Chondrocyte (in vitro differentiated cells): ENCODE measurements around the gene CD9. TPM values are rescaled to one million over a fixed set of nuclear protein-coding genes. Genes with fewer than 3 reads are reported as not detected.

Experiments used
- DNase-seq: peaks from one replicate; pipeline ENCODE4 v3.0.0; 2021; ENCODE audit warnings: mixed read lengths, low spot score
- H3K27ac Mint-ChIP-seq: one replicate; pipeline ENCODE4 v1.8.0; 2021; ENCODE audit warnings: mild to moderate bottlenecking, moderate library complexity, mixed read lengths; ENCODE audit not compliant: unreplicated experiment
- H3K27me3 Mint-ChIP-seq: 2 replicates; pipeline ENCODE4 v1.8.0; 2021; ENCODE audit warnings: low read depth, mixed read lengths
- H3K36me3 Mint-ChIP-seq: 2 replicates; pipeline ENCODE4 v1.8.0; 2021; ENCODE audit warnings: low read depth, mixed read lengths
- H3K4me1 Mint-ChIP-seq: 2 replicates; pipeline ENCODE4 v1.8.0; 2021; ENCODE audit warnings: low read depth, mild to moderate bottlenecking, mixed read lengths
- H3K4me3 Mint-ChIP-seq: one replicate; pipeline ENCODE4 v1.8.0; 2021; ENCODE audit warnings: mild to moderate bottlenecking, moderate library complexity, mixed read lengths; ENCODE audit not compliant: unreplicated experiment
- H3K9me3 Mint-ChIP-seq: 2 replicates; pipeline ENCODE4 v1.8.0; 2021; ENCODE audit warnings: low read depth, mixed read lengths
- total RNA-seq: library from RNA; stranded (reverse); gene quantifications from 3 replicates; pipeline ENCODE4 v1.2.1, GENCODE V29; 2021
- TF ChIP-seq, protein P1 (sequence below): fragments of 200-600 bp; sonication (generic); IDR thresholded peaks from 2 replicates; pipeline ENCODE4 v1.5.0; 2021; ENCODE audit warnings: antibody characterized with exemption, mild to moderate bottlenecking, moderate library complexity

Gene CD9
- total RNA-seq, 1 donor from 2014 or later: 60.7 TPM

DNA sequence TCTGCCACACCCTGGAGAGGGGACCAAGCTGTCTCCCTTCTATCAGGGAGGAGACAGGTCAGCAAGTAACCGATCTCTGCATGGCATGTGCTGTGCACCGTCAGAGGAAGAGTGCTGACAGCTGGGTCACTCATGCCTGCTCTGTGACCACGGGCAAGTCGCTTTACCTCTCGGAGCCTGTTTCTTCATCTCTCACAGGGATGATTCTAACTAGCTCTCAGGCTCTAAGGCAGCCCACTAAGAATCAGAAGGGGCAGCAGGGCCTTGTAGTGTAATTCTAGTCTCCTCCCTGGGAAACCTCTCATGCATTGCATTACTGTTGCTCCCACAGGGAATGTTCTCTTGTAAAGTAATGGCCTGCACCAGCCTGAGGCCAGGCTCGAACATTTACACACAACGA lies 11.9 kb downstream of the CD9 start:
- Mint-ChIP-seq H3K27me3 (no peaks in the 10 kb centered on the region), H3K4me3 (no peak overlapping the region), H3K9me3 (no peaks in the 10 kb centered on the region), H3K4me1 (peaks cover 56% of the 10 kb centered on the region), H3K36me3 (no peaks in the 10 kb centered on the region), H3K27ac (peak overlapping the region; percentile 70)
- DNase-seq: no peak
- TF ChIP-seq, protein P1, sequence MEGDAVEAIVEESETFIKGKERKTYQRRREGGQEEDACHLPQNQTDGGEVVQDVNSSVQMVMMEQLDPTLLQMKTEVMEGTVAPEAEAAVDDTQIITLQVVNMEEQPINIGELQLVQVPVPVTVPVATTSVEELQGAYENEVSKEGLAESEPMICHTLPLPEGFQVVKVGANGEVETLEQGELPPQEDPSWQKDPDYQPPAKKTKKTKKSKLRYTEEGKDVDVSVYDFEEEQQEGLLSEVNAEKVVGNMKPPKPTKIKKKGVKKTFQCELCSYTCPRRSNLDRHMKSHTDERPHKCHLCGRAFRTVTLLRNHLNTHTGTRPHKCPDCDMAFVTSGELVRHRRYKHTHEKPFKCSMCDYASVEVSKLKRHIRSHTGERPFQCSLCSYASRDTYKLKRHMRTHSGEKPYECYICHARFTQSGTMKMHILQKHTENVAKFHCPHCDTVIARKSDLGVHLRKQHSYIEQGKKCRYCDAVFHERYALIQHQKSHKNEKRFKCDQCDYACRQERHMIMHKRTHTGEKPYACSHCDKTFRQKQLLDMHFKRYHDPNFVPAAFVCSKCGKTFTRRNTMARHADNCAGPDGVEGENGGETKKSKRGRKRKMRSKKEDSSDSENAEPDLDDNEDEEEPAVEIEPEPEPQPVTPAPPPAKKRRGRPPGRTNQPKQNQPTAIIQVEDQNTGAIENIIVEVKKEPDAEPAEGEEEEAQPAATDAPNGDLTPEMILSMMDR: no peak

DNA sequence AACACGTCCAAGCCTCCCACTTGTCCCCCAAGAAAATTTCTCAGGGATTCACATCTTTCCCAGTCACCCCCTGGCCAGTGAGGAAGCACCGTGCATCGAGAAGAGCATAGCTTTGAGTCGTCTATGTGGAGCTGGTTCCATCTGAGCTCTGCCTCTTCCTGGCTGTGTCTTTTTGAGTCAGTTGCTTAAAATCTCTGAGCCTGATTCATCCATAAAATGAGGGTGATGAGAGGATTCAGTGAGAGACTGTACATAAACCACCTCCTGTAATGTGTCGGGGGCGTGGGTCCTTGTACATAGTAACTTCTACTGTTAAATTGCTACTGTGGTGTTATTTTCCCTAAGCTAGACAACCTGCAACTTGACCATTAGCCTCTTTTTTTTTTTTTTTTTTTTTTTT lies 13.8 kb downstream of the CD9 start:
- Mint-ChIP-seq H3K36me3 (no peaks in the 10 kb centered on the region), H3K27me3 (no peaks in the 10 kb centered on the region), H3K4me1 (peaks cover 62% of the 10 kb centered on the region), H3K9me3 (no peaks in the 10 kb centered on the region), H3K4me3 (no peak overlapping the region), H3K27ac (no peak overlapping the region)
- no peak for DNase-seq
- TF ChIP-seq, protein P1: no peak

DNA sequence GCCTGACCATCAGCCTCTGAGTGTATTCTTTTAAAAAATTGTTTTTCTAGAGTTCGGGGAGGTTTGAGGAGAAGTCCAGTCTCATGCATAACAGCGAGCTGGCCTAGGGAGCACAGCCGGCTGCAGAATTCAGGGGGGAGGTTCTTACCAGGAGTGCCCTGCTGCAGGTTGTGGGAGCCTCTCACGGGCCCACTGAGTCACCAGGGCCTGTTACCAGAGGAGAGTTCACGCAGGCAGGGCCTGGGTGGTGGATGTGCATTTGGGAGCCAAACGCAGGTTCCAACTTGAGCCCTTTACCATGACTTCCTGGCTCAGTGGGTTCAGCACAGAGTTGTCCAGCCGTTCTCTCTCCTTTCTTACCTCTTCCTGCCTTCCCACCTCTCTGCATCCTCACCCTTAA lies 14.4 kb downstream of the CD9 start:
- Mint-ChIP-seq H3K9me3 (no peaks in the 10 kb centered on the region), H3K27ac (peak overlapping the region; percentile 99), H3K4me3 (no peak overlapping the region), H3K4me1 (peaks cover 57% of the 10 kb centered on the region), H3K36me3 (no peaks in the 10 kb centered on the region), H3K27me3 (no peaks in the 10 kb centered on the region)
- no peak for DNase-seq
- TF ChIP-seq, protein P1: no peak

DNA sequence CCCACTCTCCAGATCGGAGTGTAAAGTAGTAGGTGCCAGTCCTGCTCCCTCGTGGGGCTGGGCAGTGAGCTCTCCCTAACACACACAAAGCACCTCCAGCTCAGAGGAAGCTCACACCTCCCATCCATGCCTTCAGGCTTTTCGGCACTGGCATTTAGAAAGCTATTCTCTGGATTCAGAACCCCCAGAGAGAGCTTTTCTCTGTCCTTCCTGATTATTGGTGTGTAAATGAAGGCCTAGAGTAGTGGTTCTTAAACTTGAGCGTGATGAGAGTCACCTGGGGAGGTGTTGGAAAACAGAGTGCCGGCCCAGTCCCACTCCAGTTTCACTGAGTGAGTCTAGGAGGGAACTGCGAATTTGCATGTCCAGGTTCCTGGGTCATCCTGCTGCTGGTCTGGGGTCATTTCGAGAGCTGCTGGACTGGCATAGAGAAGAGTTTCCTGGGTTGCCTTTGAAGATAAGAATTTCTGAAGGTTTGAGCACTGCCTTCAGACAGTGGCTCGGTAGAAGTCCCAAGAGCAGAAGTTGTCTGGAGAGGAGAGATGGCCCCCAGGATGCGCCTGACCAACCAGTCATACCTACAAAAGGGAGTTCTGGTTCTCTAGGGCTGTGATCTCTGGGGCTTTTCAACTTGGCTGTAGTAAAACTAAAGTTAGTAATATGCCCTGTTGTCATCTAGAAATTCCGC lies 15.1 kb downstream of the CD9 start:
- TF ChIP-seq, protein P1: no peak
- Mint-ChIP-seq H3K27ac (peak overlapping the region; percentile 99), H3K9me3 (no peaks in the 10 kb centered on the region), H3K27me3 (no peaks in the 10 kb centered on the region), H3K4me1 (peaks cover 58% of the 10 kb centered on the region), H3K4me3 (no peak overlapping the region), H3K36me3 (no peaks in the 10 kb centered on the region)
- no peak for DNase-seq

DNA sequence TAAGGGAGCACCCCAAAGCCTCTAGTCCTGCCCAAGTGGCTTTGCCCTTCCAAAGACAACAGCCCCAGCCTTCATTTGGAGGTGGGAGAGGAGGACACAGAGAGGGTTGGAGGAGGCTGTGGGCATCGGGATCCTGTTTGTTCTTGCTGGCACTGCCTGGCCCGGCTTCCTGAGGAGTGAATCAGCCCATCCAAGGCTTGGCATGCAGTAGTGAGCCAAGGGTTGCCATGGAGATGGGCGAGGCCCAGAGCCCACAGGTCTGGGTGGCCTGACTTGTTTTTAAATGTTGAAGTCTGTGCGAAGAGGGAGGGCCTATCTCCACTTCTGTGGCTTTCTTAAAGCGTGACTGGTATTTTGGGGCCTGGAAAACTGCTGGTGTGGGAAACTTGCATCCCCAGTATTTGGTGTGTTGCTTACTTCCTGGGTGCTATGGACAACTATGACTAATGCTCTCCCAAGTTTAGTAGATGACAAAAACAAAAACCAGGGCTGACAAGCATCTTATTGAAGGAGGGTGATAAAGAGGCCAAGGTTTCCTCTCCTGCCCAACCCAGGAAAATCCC lies 15.8 kb downstream of the CD9 start:
- no peak for DNase-seq
- TF ChIP-seq, protein P1: no peak
- H3K36me3 Mint-ChIP-seq: no peaks in the 10 kb centered on the region
- H3K27ac Mint-ChIP-seq: peak overlapping the region; percentile 99
- no peaks in the 10 kb centered on the region for H3K9me3 Mint-ChIP-seq
- no peaks in the 10 kb centered on the region for H3K27me3 Mint-ChIP-seq
- peaks cover 65% of the 10 kb centered on the region for H3K4me1 Mint-ChIP-seq
- no peak overlapping the region for H3K4me3 Mint-ChIP-seq
